Esophagus squamous epithelium (tissue), 5 donors: ENCODE results near the gene BICC1. TPM values are rescaled to one million over a fixed set of nuclear protein-coding genes. Genes with fewer than 3 reads are reported as not detected.

Experiments used
- DNase-seq: peaks from one replicate; lab custom pipeline; 2025; lab: John Stamatoyannopoulos, UW
- H3K27ac ChIP-seq, 4 donors: fragments of 200-600 bp; sonication (generic); one replicate each; pipeline ENCODE4 v1.5.1; 2016 to 2019; ENCODE audit warnings: mild to moderate bottlenecking in 1 of 4
- H3K27me3 ChIP-seq, 4 donors: fragments of 200-600 bp; sonication (generic); 1 replicate in 3 of 4; 2 replicates in 1 of 4; pipeline versions ENCODE4 v1.5.1 to v1.6.0; 2017 to 2021; ENCODE audit warnings: antibody characterized with exemption in 1 of 4
- H3K36me3 ChIP-seq, 3 donors: fragments of 200-600 bp; sonication (generic); one replicate each; pipeline ENCODE4 v1.5.1; 2016 to 2019
- H3K4me1 ChIP-seq, 3 donors: fragments of 200-600 bp; sonication (generic); one replicate each; pipeline ENCODE4 v1.5.1; 2017 to 2019
- H3K4me3 ChIP-seq, 4 donors: fragments of 200-600 bp; sonication (generic); 1 replicate in 3 of 4; 2 replicates in 1 of 4; pipeline ENCODE4 v1.5.1; 2016 to 2019; ENCODE audit warnings: mild to moderate bottlenecking in 2 of 4, moderate library complexity in 1 of 4
- H3K9me3 ChIP-seq, 3 donors: fragments of 200-600 bp; sonication (generic); one replicate each; pipeline ENCODE4 v1.5.1; 2016 to 2019
- CTCF ChIP-seq, 6 experiments: fragments of 450-650 bp in 4 of 6; fragments of 200-600 bp in 2 of 6; sonication (generic) in 2 of 6; IDR thresholded peaks; one replicate each; pipeline ENCODE4 v1.5.1; 2016 to 2019; ENCODE audit warnings: antibody characterized with exemption in 6 of 6, mild to moderate bottlenecking in 4 of 6, moderate library complexity in 4 of 6
- POLR2A ChIP-seq, 4 donors: fragments of 450-650 bp; IDR thresholded peaks; one replicate each; pipeline ENCODE4 v1.6.1; 2017; ENCODE audit warnings: antibody characterized with exemption in 4 of 4, mild to moderate bottlenecking in 4 of 4, moderate library complexity in 3 of 4
- WGBS, 2 donors: methylation state at CpG; one replicate each; pipeline ENCODE4 v1.1.5; 2018; 5-methylcytosine and 5-hydroxymethylcytosine counted together
- intact Hi-C: fragments of 100-400 bp; cut with DNase I; formaldehyde crosslinking; loops from one replicate; pipeline ENCODE4 v1.15.0; 2022
- total RNA-seq, 4 donors: library from RNA; depleted of rRNA; stranded (reverse); fragments of >200 nt; gene quantifications; one replicate each; pipeline ENCODE4 v1.1.0, GENCODE V29; 2016
- donor health status: DM: yes; HTN: yes; CAD: no.

The BICC1 gene
- total RNA-seq, 4 donors from 2014 or later: 0.11 to 8.2 (median 2.0) TPM

GRCh38 chr10:58818900-58819299 lies 306.2 kb downstream of the BICC1 start:
- Histone ChIP-seq H3K27ac (no peak overlapping the region), H3K4me1 (peaks cover 0 to 28% (median 6%) of the 10 kb centered on the region in 3 donors), H3K36me3 (no peaks in the 10 kb centered on the region), H3K4me3 (no peak overlapping the region), H3K27me3 (no peaks in the 10 kb centered on the region), H3K9me3 (no peaks in the 10 kb centered on the region)
- TF ChIP-seq POLR2A (IDR thresholded peaks at IDR 0.05) (no peak), CTCF (IDR thresholded peaks at IDR 0.05) (no peak)
- no peak for DNase-seq
- WGBS, 2 donors: 23 to 36% methylated on average over 1 of the region's 1 CpG
- intact Hi-C loops: no loop called here

GRCh38 chr10:58820386-58820785 lies 307.7 kb downstream of the BICC1 start:
- H3K27me3 ChIP-seq: no peaks in the 10 kb centered on the region
- no peak overlapping the region for H3K4me3 ChIP-seq
- H3K27ac ChIP-seq: no peak overlapping the region
- intact Hi-C loops: no loop called here
- H3K36me3 ChIP-seq: no peaks in the 10 kb centered on the region
- peaks cover 0 to 28% (median 6%) of the 10 kb centered on the region in 3 donors for H3K4me1 ChIP-seq
- WGBS, 2 donors: 78 to 82% methylated on average over 1 of the region's 1 CpG
- DNase-seq: no peak
- no peak for TF ChIP-seq POLR2A (IDR thresholded peaks at IDR 0.05)
- no peak for TF ChIP-seq CTCF (IDR thresholded peaks at IDR 0.05)
- no peaks in the 10 kb centered on the region for H3K9me3 ChIP-seq

GRCh38 chr10:58820861-58821751 lies 308.4 kb downstream of the BICC1 start:
- TF ChIP-seq POLR2A (IDR thresholded peaks at IDR 0.05) (no peak), CTCF (IDR thresholded peaks at IDR 0.05) (no peak)
- Histone ChIP-seq H3K9me3 (no peaks in the 10 kb centered on the region), H3K27ac (no peak overlapping the region), H3K27me3 (no peaks in the 10 kb centered on the region), H3K36me3 (no peaks in the 10 kb centered on the region), H3K4me1 (peaks cover 0 to 28% (median 6%) of the 10 kb centered on the region in 3 donors), H3K4me3 (no peak overlapping the region)
- 47 to 48% methylated on average over 7 of the region's 7 CpGs for WGBS, 2 donors
- no peak for DNase-seq
- intact Hi-C loops: no loop called here

GRCh38 chr10:58821752-58822056 lies 309.0 kb downstream of the BICC1 start:
- no peak overlapping the region for H3K4me3 ChIP-seq
- TF ChIP-seq CTCF (IDR thresholded peaks at IDR 0.05) (no peak), POLR2A (IDR thresholded peaks at IDR 0.05) (no peak)
- H3K36me3 ChIP-seq: no peaks in the 10 kb centered on the region
- H3K9me3 ChIP-seq: no peaks in the 10 kb centered on the region
- no peak overlapping the region for H3K27ac ChIP-seq
- peaks cover 0 to 28% (median 6%) of the 10 kb centered on the region in 3 donors for H3K4me1 ChIP-seq
- intact Hi-C loops: no loop called here
- no peak for DNase-seq
- H3K27me3 ChIP-seq: no peaks in the 10 kb centered on the region
- WGBS, 2 donors: 71 to 81% methylated on average over 1 of the region's 1 CpG

- TF ChIP-seq CTCF (IDR thresholded peaks at IDR 0.05): no peak
- no peak for TF ChIP-seq POLR2A (IDR thresholded peaks at IDR 0.05)
- no peaks in the 10 kb centered on the region for H3K27me3 ChIP-seq
- DNase-seq: no peak
- WGBS, 2 donors: 79 to 93% methylated on average over 1 of the region's 1 CpG
- no peak overlapping the region for H3K27ac ChIP-seq
- intact Hi-C loops: no loop called here
- no peak overlapping the region for H3K4me3 ChIP-seq
- H3K36me3 ChIP-seq: no peaks in the 10 kb centered on the region
- H3K9me3 ChIP-seq: no peaks in the 10 kb centered on the region
- peaks cover 0 to 19% (median 6%) of the 10 kb centered on the region in 3 donors for H3K4me1 ChIP-seq
These were observed 311.3 kb downstream of the BICC1 start for GRCh38 chr10:58823983-58824382.
